Hepatocyte (in vitro differentiated cells): ENCODE data around the gene SETDB2. TPM values are rescaled to one million over a fixed set of nuclear protein-coding genes. Genes with fewer than 3 reads are reported as not detected.

Experiments
- DNase-seq: peaks from one replicate; pipeline ENCODE4 v3.0.0-alpha.2; 2016; ENCODE audit warnings: low spot score
- H2AFZ ChIP-seq: fragments of 200-600 bp; sonication (generic); 2 replicates; pipeline ENCODE4 v1.6.0; 2016; ENCODE audit warnings: antibody characterized with exemption, mild to moderate bottlenecking
- H3K27ac ChIP-seq: fragments of 200-600 bp; sonication (generic); 2 replicates; pipeline ENCODE4 v1.5.1; 2016; ENCODE audit warnings: mild to moderate bottlenecking
- H3K27me3 ChIP-seq: fragments of 200-600 bp; sonication (generic); 2 replicates; pipeline ENCODE4 v1.6.1; 2016
- H3K36me3 ChIP-seq: fragments of 200-600 bp; sonication (generic); replicated peaks from 2 replicates; pipeline ENCODE4 v1.5.1; 2016; ENCODE audit warnings: low read depth; ENCODE audit not compliant: insufficient read depth
- H3K4me1 ChIP-seq: fragments of 200-600 bp; sonication (generic); 2 replicates; pipeline ENCODE4 v1.5.1; 2016; ENCODE audit warnings: mild to moderate bottlenecking, moderate library complexity; ENCODE audit not compliant: insufficient read depth
- H3K4me2 ChIP-seq: fragments of 200-600 bp; sonication (generic); 2 replicates; pipeline ENCODE4 v1.6.0; 2016
- H3K4me3 ChIP-seq: fragments of 200-600 bp; sonication (generic); 2 replicates; pipeline ENCODE4 v1.5.1; 2016; ENCODE audit warnings: mild to moderate bottlenecking
- H3K79me2 ChIP-seq: fragments of 200-600 bp; sonication (generic); 2 replicates; pipeline ENCODE4 v1.6.0; 2017; ENCODE audit warnings: mild to moderate bottlenecking
- H3K9me2 ChIP-seq: fragments of 200-600 bp; sonication (generic); replicated peaks from 2 replicates; pipeline ENCODE4 v1.6.0; 2017; ENCODE audit warnings: mild to moderate bottlenecking; ENCODE audit not compliant: insufficient read depth
- H3K9me3 ChIP-seq: fragments of 200-600 bp; sonication (generic); 2 replicates; pipeline ENCODE4 v1.5.1; 2016; ENCODE audit warnings: low read depth, mild to moderate bottlenecking
- H4K20me1 ChIP-seq: fragments of 200-600 bp; sonication (generic); 2 replicates; pipeline ENCODE4 v1.6.0; 2016; ENCODE audit warnings: mild to moderate bottlenecking; ENCODE audit not compliant: insufficient read depth, poor library complexity, severe bottlenecking
- EZH2 ChIP-seq: fragments of 200-600 bp; sonication (generic); IDR thresholded peaks from 2 replicates; pipeline ENCODE4 v1.6.1; 2016; ENCODE audit warnings: antibody characterized with exemption, mild to moderate bottlenecking, borderline replicate concordance
- EZH2phosphoT487 ChIP-seq: fragments of 200-600 bp; sonication (generic); IDR thresholded peaks from one replicate; pipeline ENCODE4 v1.6.1; 2018; ENCODE audit warnings: antibody characterized with exemption, mild to moderate bottlenecking, low read depth, moderate library complexity; ENCODE audit not compliant: unreplicated experiment, severe bottlenecking
- WGBS: methylation state at CpG from one replicate; pipeline ENCODE4 v1.1.6; 2016; ENCODE audit warnings: low lambda C conversion rate; ENCODE audit errors: missing lambda C conversion rate; 5-methylcytosine and 5-hydroxymethylcytosine counted together
- polyA plus RNA-seq: library from polyadenylated mRNA; unstranded; fragments of >200 nt; fragmentation: Nextera tagmentation; extraction: Ambion mirVana; gene quantifications from 2 replicates; pipeline ENCODE4 v1.2.1, GENCODE V29; 2016
- total RNA-seq: library from RNA; depleted of rRNA; stranded (reverse); fragments of >200 nt; gene quantifications from 2 replicates; pipeline ENCODE4 v1.2.3, GENCODE V29; 2014
- TF ChIP-seq, protein P1 (sequence below): fragments of 200-600 bp; sonication (generic); IDR thresholded peaks from 2 replicates; pipeline ENCODE4 v1.5.1; 2016; ENCODE audit warnings: antibody characterized with exemption, mild to moderate bottlenecking; ENCODE audit not compliant: poor library complexity

The SETDB2 gene
- total and polyA plus RNA-seq, 2 experiments from 2014 or later: 8.9 to 14.5 TPM

DNA sequence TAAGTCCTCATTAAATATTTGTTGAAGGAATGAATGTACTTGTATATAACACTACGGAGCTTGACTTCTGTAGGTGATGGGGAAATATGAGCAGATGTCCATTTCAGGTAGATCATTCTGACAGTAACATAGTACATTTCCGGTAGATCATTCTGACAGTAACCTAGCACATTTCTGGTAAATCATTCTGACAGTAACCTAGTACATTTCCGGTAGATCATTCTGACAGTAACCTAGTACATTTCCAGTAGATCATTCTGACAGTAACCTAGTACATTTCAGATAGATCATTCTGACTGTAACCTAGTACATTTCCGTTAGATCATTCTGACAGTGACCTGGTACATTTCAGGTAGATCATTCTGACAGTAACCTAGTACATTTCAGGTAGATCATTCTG, 54.1 kb downstream of the SETDB2 start:
- WGBS: 89% methylated on average over 4 of the region's 4 CpGs
- no peak overlapping the region for H3K4me3 ChIP-seq

DNA sequence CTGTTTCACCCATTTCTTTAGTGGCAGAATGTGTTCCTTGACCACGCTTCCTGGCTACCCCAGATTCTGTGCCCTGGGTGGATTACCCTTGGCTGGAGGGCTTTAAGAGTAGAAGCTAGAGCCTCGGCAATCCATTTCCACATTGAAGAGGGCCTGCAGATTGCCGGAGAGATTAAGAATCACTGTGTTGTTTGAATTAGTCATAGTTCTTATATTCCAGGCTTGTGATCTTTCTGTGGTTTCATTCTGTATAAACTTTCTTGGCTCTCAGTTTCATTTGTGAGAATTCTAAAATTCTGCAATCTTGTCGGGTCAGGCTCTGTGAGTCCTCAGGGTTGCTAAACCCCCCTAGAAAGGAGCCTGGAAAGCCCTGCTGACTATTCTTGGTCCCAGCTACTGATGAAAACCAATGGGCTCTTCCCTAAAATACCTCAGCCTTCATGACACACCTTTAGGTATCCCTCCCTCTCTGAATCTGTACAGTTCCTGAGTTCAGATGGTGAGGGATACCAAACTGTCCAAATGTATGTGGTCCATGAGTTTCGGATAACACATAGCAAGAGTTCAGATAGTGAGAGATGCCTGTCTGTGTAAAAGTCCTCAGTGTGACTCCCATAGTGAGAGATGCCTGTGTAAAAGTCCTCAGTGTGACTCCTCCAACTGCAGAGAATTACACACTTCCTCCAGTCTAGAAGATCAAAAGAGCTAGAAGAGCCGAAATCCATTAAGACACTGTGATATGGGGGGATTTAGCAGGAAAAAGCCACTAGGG, 56.0 kb downstream of the SETDB2 start:
- no peaks in the 10 kb centered on the region for H3K9me2 ChIP-seq
- H3K79me2 ChIP-seq: no peaks in the 10 kb centered on the region
- no peaks in the 10 kb centered on the region for H4K20me1 ChIP-seq
- no peak overlapping the region for H3K4me3 ChIP-seq
- H3K4me1 ChIP-seq: peaks cover 3% of the 10 kb centered on the region
- H3K27me3 ChIP-seq: no peaks in the 10 kb centered on the region
- no peak overlapping the region for H3K27ac ChIP-seq
- TF ChIP-seq, protein P1, sequence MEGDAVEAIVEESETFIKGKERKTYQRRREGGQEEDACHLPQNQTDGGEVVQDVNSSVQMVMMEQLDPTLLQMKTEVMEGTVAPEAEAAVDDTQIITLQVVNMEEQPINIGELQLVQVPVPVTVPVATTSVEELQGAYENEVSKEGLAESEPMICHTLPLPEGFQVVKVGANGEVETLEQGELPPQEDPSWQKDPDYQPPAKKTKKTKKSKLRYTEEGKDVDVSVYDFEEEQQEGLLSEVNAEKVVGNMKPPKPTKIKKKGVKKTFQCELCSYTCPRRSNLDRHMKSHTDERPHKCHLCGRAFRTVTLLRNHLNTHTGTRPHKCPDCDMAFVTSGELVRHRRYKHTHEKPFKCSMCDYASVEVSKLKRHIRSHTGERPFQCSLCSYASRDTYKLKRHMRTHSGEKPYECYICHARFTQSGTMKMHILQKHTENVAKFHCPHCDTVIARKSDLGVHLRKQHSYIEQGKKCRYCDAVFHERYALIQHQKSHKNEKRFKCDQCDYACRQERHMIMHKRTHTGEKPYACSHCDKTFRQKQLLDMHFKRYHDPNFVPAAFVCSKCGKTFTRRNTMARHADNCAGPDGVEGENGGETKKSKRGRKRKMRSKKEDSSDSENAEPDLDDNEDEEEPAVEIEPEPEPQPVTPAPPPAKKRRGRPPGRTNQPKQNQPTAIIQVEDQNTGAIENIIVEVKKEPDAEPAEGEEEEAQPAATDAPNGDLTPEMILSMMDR: no peak
- no peak for TF ChIP-seq EZH2
- no peak for TF ChIP-seq EZH2phosphoT487
- 71% methylated on average over 6 of the region's 6 CpGs for WGBS
- DNase-seq: no peak
- no peak overlapping the region for H2AFZ ChIP-seq
- no peak overlapping the region for H3K4me2 ChIP-seq
- H3K9me3 ChIP-seq: no peaks in the 10 kb centered on the region
- H3K36me3 ChIP-seq: no peaks in the 10 kb centered on the region

More for the DNA sequence above, 54.1 kb downstream of the SETDB2 start:
- Histone ChIP-seq H2AFZ (no peak overlapping the region), H3K79me2 (no peaks in the 10 kb centered on the region), H3K9me3 (no peaks in the 10 kb centered on the region), H3K4me2 (no peak overlapping the region), H3K27me3 (no peaks in the 10 kb centered on the region), H3K4me1 (peaks cover 3% of the 10 kb centered on the region), H4K20me1 (no peaks in the 10 kb centered on the region), H3K27ac (no peak overlapping the region), H3K9me2 (no peaks in the 10 kb centered on the region), H3K36me3 (no peaks in the 10 kb centered on the region)
- no peak for DNase-seq
- TF ChIP-seq EZH2 (no peak), EZH2phosphoT487 (no peak)
- TF ChIP-seq, protein P1: no peak

DNA sequence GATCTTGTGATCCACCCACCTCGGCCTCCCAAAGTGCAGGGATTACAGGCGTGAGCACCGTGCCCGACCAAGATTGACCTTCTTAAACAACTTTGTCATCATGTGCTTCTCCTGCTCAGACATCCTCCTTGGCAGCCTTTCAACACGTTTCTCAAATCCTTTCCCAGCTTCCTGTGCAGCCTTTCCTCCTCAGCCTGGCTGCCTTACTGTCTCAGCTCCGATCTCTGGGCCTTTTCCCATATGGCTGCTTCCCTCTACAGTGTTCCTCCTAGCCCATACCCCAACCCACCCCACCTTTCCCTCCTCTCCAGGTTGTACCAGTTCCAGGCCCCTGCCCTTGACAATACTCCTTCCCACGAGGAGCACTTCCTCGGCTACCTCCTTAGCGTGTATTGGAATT, 58.9 kb downstream of the SETDB2 start:
- H3K4me3 ChIP-seq: no peak overlapping the region
- TF ChIP-seq, protein P1: no peak
- no peak for TF ChIP-seq EZH2
- no peak for TF ChIP-seq EZH2phosphoT487
- no peaks in the 10 kb centered on the region for H3K4me1 ChIP-seq
- no peak overlapping the region for H2AFZ ChIP-seq
- H3K9me3 ChIP-seq: no peaks in the 10 kb centered on the region
- no peak for DNase-seq
- 80% methylated on average over 9 of the region's 9 CpGs for WGBS
- no peak overlapping the region for H3K4me2 ChIP-seq
- no peak overlapping the region for H3K27ac ChIP-seq
- H3K9me2 ChIP-seq: no peaks in the 10 kb centered on the region
- no peaks in the 10 kb centered on the region for H3K79me2 ChIP-seq
- H3K27me3 ChIP-seq: no peaks in the 10 kb centered on the region
- H4K20me1 ChIP-seq: no peaks in the 10 kb centered on the region
- no peaks in the 10 kb centered on the region for H3K36me3 ChIP-seq
